Globus pallidus (tissue), 1 donor: ENCODE results near the gene EIF4B.
A peak's percentile ranks its signal among the peaks of the same experiment; 100 is the strongest.
"Not testable (repeated sequence)": the region's sequence is repeated elsewhere in the genome, so short reads cannot be mapped to it uniquely, and the experiment has no call there.

Experiments
- DNase-seq: peaks from one replicate; pipeline ENCODE4 v3.0.0-alpha.2; 2015; ENCODE audit warnings: low spot score

The EIF4B gene

GRCh38 chr12:53004178-53004577, 2.1 kb upstream of the EIF4B start:
- no peak for DNase-seq

- no peak for DNase-seq
These were observed 1.7 kb upstream of the EIF4B start for GRCh38 chr12:53004582-53004981.

- no peak for DNase-seq
These were observed 856 bp upstream of the EIF4B start for GRCh38 chr12:53005215-53005985.

- peak; percentile 66 for DNase-seq
These were observed 604 bp downstream of the EIF4B start for GRCh38 chr12:53006810-53007309.

- DNase-seq = no peak
These were observed 1.1 kb downstream of the EIF4B start for GRCh38 chr12:53007343-53007742.

- not testable (repeated sequence) for DNase-seq
These were observed 2.5 kb downstream of the EIF4B start for GRCh38 chr12:53008760-53009159.

- no peak for DNase-seq
These were observed 4.7 kb downstream of the EIF4B start for GRCh38 chr12:53010955-53011354.

GRCh38 chr12:53011889-53012288, 5.6 kb downstream of the EIF4B start:
- no peak for DNase-seq

GRCh38 chr12:53012928-53013327, 6.7 kb downstream of the EIF4B start:
- DNase-seq = no peak

- no peak for DNase-seq
These were observed 8.5 kb downstream of the EIF4B start for GRCh38 chr12:53014709-53015108.

GRCh38 chr12:53025250-53025649, 19.0 kb downstream of the EIF4B start:
- DNase-seq = no peak

GRCh38 chr12:53027014-53027413, 20.8 kb downstream of the EIF4B start:
- DNase-seq = not testable (repeated sequence)

GRCh38 chr12:53031616-53032015, 25.4 kb downstream of the EIF4B start:
- DNase-seq = no peak

GRCh38 chr12:53033832-53034231, 27.6 kb downstream of the EIF4B start:
- DNase-seq = not testable (repeated sequence)

GRCh38 chr12:53034459-53034858, 28.2 kb downstream of the EIF4B start:
- no peak for DNase-seq

- no peak for DNase-seq
These were observed 30.5 kb downstream of the EIF4B start for GRCh38 chr12:53036802-53037201.

- DNase-seq = no peak
These were observed 33.6 kb downstream of the EIF4B start for GRCh38 chr12:53039851-53040250.

- DNase-seq = no peak
These were observed 36.6 kb downstream of the EIF4B start for GRCh38 chr12:53042607-53043454.

- DNase-seq = peak; percentile 90
These were observed 37.9 kb downstream of the EIF4B start for GRCh38 chr12:53044052-53044581.

- DNase-seq = no peak
These were observed 38.8 kb downstream of the EIF4B start for GRCh38 chr12:53044896-53045695.

- no peak for DNase-seq
These were observed 39.4 kb downstream of the EIF4B start for GRCh38 chr12:53045696-53046045.

- peak; percentile 92 for DNase-seq
These were observed 40.5 kb downstream of the EIF4B start for GRCh38 chr12:53046655-53047220.
